ENCODE results near the gene RHBDF1. TPM values are rescaled to one million over a fixed set of nuclear protein-coding genes. Genes with fewer than 3 reads are reported as not detected.

RHBDF1 gene
- total and polyA plus RNA-seq, 2 of the 13 experiments (the other 11 are each of a cell fraction or from before 2014, with no cell fraction given), result 5.4 to 26.9 TPM

GRCh38 chr16:45454-45853 is 27.0 kb downstream of the RHBDF1 start (continued):
- 0 out of 2 replicates have a peak, but pooled peaks have one; percentile 54 for TF ChIP-seq HBP1 (CRISPR knock-in tag; IDR thresholded peaks at IDR 0.05; ENCODE audit: low read depth)
- no peak for TF ChIP-seq RNF2 (conservative IDR thresholded peaks at IDR 0.05; ENCODE audit: low read depth)
- peak; percentile 72; the same call in 1 of the 2 replicates for TF ChIP-seq FOXP4 (CRISPR knock-in tag; IDR thresholded peaks at IDR 0.05)
- TF ChIP-seq NFKBIZ (CRISPR knock-in tag; IDR thresholded peaks at IDR 0.05), result 0 out of 2 replicates have a peak, but pooled peaks have one; percentile 57
- no peak for TF ChIP-seq ZNF747 (CRISPR knock-in tag; IDR thresholded peaks at IDR 0.05; ENCODE audit: borderline replicate concordance)
- peak; percentile 50; the same call in 1 of the 2 replicates for TF ChIP-seq ZNF609 (CRISPR knock-in tag; IDR thresholded peaks at IDR 0.05; ENCODE audit: borderline replicate concordance)
- peak; percentile 86 for TF ChIP-seq SALL1 (CRISPR knock-in tag; IDR thresholded peaks at IDR 0.05)
- TF ChIP-seq SOX5 (CRISPR knock-in tag; IDR thresholded peaks at IDR 0.05; ENCODE audit: borderline replicate concordance), result peak; percentile 89
- TF ChIP-seq PRDM10 (CRISPR knock-in tag; IDR thresholded peaks at IDR 0.05; ENCODE audit: low read depth), result peak; percentile 96
- TF ChIP-seq ZBTB20 (CRISPR knock-in tag; IDR thresholded peaks at IDR 0.05; ENCODE audit: borderline replicate concordance, low read depth), result peak; percentile 53; the same call in 1 of the 2 replicates
- TF ChIP-seq NCOA2 (CRISPR knock-in tag; IDR thresholded peaks at IDR 0.05), result peak; percentile 56; the same call in 1 of the 2 replicates
- TF ChIP-seq ZNF431 (CRISPR knock-in tag; IDR thresholded peaks at IDR 0.05; ENCODE audit: borderline replicate concordance, low read depth), result no peak
- no peak for TF ChIP-seq ZNF256 (CRISPR knock-in tag; conservative IDR thresholded peaks at IDR 0.05)

Data from HepG2 (cell line).